Mesendoderm (in vitro differentiated cells): ENCODE measurements around the gene FGFBP3.

Source experiments
- DNase-seq: peaks from one replicate; pipeline ENCODE4 v3.0.0; 2013
- H2AK5ac ChIP-seq: 2 replicates; pipeline ENCODE4 v1.6.1; 2013; ENCODE audit warnings: low read length, inconsistent platforms
- H2BK120ac ChIP-seq: 2 replicates; pipeline ENCODE4 v1.6.1; 2013; ENCODE audit warnings: low read depth, mild to moderate bottlenecking, low read length, moderate library complexity, mixed read lengths
- H2BK15ac ChIP-seq: replicated peaks from 2 replicates; pipeline ENCODE4 v1.6.1; 2013; ENCODE audit warnings: low read depth, mild to moderate bottlenecking, moderate library complexity
- H2BK5ac ChIP-seq: 2 replicates; pipeline ENCODE4 v1.6.1; 2013; ENCODE audit warnings: low read length, inconsistent platforms
- H3K18ac ChIP-seq: 2 replicates; pipeline ENCODE4 v1.6.1; 2013; ENCODE audit warnings: mild to moderate bottlenecking, low read length, mixed read lengths
- H3K23ac ChIP-seq: one replicate; pipeline ENCODE4 v1.6.1; 2013; ENCODE audit warnings: low read length
- H3K27ac ChIP-seq: 2 replicates; pipeline ENCODE4 v1.5.1; 2013; ENCODE audit warnings: low read depth, mild to moderate bottlenecking, inconsistent platforms, low read length, moderate library complexity
- H3K27me3 ChIP-seq: 2 replicates; pipeline ENCODE4 v1.6.1; 2013; ENCODE audit warnings: low read length, control low read depth, mild to moderate bottlenecking, inconsistent platforms; ENCODE audit not compliant: insufficient read depth, poor library complexity
- H3K36me3 ChIP-seq: 2 replicates; pipeline ENCODE4 v1.6.1; 2013; ENCODE audit warnings: low read length, inconsistent platforms; ENCODE audit not compliant: control insufficient read depth, insufficient read depth
- H3K4ac ChIP-seq: one replicate; pipeline ENCODE4 v1.6.1; 2013; ENCODE audit warnings: low read depth, mild to moderate bottlenecking, low read length, moderate library complexity
- H3K4me1 ChIP-seq: 2 replicates; pipeline ENCODE4 v1.6.1; 2013; ENCODE audit warnings: low read depth, low read length, inconsistent platforms; ENCODE audit not compliant: control insufficient read depth
- H3K4me2 ChIP-seq: 2 replicates; pipeline ENCODE4 v1.6.1; 2013; ENCODE audit warnings: low read length
- H3K4me3 ChIP-seq: 2 replicates; pipeline ENCODE4 v1.5.1; 2013; ENCODE audit warnings: mild to moderate bottlenecking, low read length
- H3K56ac ChIP-seq: one replicate; pipeline ENCODE4 v1.6.1; 2013; ENCODE audit warnings: low read length
- H3K79me1 ChIP-seq: 2 replicates; pipeline ENCODE4 v1.6.1; 2013; ENCODE audit warnings: low read length, inconsistent platforms
- H3K79me2 ChIP-seq: 2 replicates; pipeline ENCODE4 v1.6.1; 2013; ENCODE audit warnings: mild to moderate bottlenecking, low read length; ENCODE audit not compliant: control insufficient read depth, insufficient read depth
- H3K9ac ChIP-seq: 2 replicates; pipeline ENCODE4 v1.6.1; 2013; ENCODE audit warnings: low read length, inconsistent platforms
- H4K5ac ChIP-seq: one replicate; pipeline ENCODE4 v1.6.1; 2013; ENCODE audit warnings: low read length
- H4K8ac ChIP-seq: one replicate; pipeline ENCODE4 v1.6.1; 2013; ENCODE audit warnings: low read depth, mild to moderate bottlenecking, control low read depth, low read length, moderate library complexity
- WGBS: extraction: QIAGEN DNeasy Blood & Tissue Kit; methylation state at CpG from one replicate; pipeline ENCODE4 v1.1.7; 2013; ENCODE audit warnings: low lambda C conversion rate, missing lambda C conversion rate; ENCODE audit not compliant: insufficient coverage; ENCODE audit errors: extremely low coverage; 5-methylcytosine and 5-hydroxymethylcytosine counted together

Gene FGFBP3

DNA sequence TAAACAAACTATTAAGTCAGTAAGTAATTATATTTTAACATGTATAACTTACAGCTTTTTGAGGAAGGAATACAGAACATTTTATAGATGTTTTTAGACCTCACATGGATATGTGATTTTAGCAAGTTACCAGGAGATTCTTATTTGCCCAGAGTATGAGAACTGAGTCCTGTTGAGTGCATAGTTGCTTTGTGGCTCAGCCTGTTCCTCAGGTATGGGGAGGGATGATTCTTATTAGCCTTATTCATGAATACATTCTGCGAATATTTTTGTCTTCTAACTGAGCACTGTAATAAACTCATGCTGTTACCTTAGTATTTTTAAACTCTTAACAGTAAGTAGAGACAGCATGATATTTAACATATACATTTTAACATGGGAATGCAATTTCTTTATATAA, 32.1 kb upstream of the FGFBP3 start:
- no peak for DNase-seq
- WGBS, result no CpG with 5 or more reads among the region's 1 CpG
- Histone ChIP-seq H3K36me3 (no peaks in the 10 kb centered on the region), H3K18ac (no peak overlapping the region), H3K23ac (no peak overlapping the region), H3K9ac (no peak overlapping the region), H3K27ac (no peak overlapping the region), H3K27me3 (no peaks in the 10 kb centered on the region), H4K8ac (no peak overlapping the region), H2BK120ac (no peak overlapping the region), H3K4ac (no peak overlapping the region), H3K4me2 (no peak overlapping the region), H3K79me1 (peaks cover 5% of the 10 kb centered on the region), H4K5ac (no peak overlapping the region), H3K4me1 (no peaks in the 10 kb centered on the region), H3K4me3 (no peak overlapping the region), H2BK5ac (no peak overlapping the region), H3K56ac (no peak overlapping the region), H2BK15ac (no peak overlapping the region), H3K79me2 (peaks cover 7% of the 10 kb centered on the region), H2AK5ac (no peak overlapping the region)

DNA sequence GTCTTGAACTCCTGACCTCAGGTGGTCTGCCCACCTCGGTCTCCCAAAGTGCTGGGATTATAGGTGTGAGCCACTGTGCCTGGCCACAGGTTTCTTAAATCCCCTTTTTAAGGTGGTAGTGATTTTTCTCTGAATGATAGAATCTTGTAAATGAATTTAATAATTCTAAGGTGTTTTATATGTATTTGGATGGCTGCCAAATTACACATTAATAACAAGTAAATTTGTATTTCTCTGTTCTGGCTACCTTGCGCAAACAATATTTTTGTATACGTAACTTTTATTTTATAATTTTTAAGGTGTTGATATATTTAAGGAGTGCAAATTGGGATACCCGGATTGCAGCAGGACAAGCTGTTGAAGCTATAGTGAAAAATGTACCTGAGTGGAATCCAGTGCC, 30.4 kb upstream of the FGFBP3 start:
- Histone ChIP-seq H2BK15ac (no peak overlapping the region), H3K23ac (no peak overlapping the region), H3K4me2 (no peak overlapping the region), H3K79me1 (peaks cover 11% of the 10 kb centered on the region), H4K5ac (no peak overlapping the region), H3K4me1 (no peaks in the 10 kb centered on the region), H4K8ac (no peak overlapping the region), H3K4ac (no peak overlapping the region), H2BK120ac (no peak overlapping the region), H3K36me3 (no peaks in the 10 kb centered on the region), H3K9ac (no peak overlapping the region), H2AK5ac (no peak overlapping the region), H3K27me3 (no peaks in the 10 kb centered on the region), H3K4me3 (no peak overlapping the region), H2BK5ac (no peak overlapping the region), H3K79me2 (peaks cover 10% of the 10 kb centered on the region), H3K27ac (no peak overlapping the region), H3K18ac (no peak overlapping the region), H3K56ac (no peak overlapping the region)
- WGBS, result 100% methylated on average over 1 of the region's 4 CpGs
- no peak for DNase-seq

DNA sequence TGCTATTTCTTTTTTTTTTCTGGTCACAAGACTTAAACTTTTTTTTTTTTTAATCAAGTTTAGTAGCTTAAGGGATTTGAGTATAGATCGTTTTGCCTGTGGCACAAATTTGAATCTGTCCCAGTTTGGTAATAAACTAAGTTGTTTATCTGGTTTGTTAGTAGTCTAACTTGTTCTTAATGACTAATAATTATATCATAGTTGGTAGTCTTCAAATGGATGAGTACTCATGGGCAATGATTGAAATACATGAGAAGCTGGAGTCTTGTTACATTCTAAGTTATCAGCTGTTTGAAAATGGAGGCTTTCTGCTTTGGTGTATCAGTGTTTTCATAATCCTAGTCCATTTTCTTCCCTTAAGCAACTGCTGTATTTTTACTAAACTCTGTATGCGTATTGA, 26.6 kb upstream of the FGFBP3 start:
- Histone ChIP-seq H3K9ac (no peak overlapping the region), H2BK5ac (no peak overlapping the region), H3K4me3 (no peak overlapping the region), H3K23ac (no peak overlapping the region), H3K4ac (no peak overlapping the region), H2BK120ac (no peak overlapping the region), H3K79me1 (peaks cover 24% of the 10 kb centered on the region), H3K27ac (no peak overlapping the region), H4K5ac (no peak overlapping the region), H3K27me3 (no peaks in the 10 kb centered on the region), H4K8ac (no peak overlapping the region), H3K4me2 (no peak overlapping the region), H3K36me3 (peaks cover 2% of the 10 kb centered on the region), H3K79me2 (peaks cover 29% of the 10 kb centered on the region), H2BK15ac (no peak overlapping the region), H2AK5ac (no peak overlapping the region), H3K4me1 (no peaks in the 10 kb centered on the region), H3K56ac (no peak overlapping the region), H3K18ac (no peak overlapping the region)
- no CpG with 5 or more reads among the region's 2 CpGs for WGBS
- no peak for DNase-seq

DNA sequence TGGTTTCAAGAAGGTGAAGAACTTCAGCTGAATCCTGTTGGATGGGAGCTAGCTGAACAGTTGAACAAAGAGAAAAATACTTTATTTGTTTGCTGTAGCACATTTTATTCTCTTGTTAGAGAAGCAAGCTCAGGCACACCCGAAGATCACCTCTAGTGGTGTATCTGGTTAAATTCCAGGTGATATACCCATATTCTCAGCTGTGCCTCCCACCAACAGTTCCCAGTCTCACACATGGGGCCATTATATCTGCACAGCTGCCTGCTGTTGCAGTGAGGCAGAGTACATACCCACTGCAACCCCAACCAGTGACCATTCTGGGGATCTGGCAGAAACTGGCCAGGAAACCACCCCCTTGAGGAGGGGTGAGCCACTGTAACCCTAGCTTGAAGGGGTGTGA, 23.5 kb upstream of the FGFBP3 start:
- H2BK120ac ChIP-seq, result no peak overlapping the region
- H3K23ac ChIP-seq, result peak overlapping the region; percentile 48
- H3K56ac ChIP-seq, result no peak overlapping the region
- WGBS, result no CpG with 5 or more reads among the region's 1 CpG
- H2BK15ac ChIP-seq, result no peak overlapping the region
- no peak overlapping the region for H4K5ac ChIP-seq
- H3K79me2 ChIP-seq, result peaks cover 37% of the 10 kb centered on the region
- H3K36me3 ChIP-seq, result peaks cover 2% of the 10 kb centered on the region
- H3K27ac ChIP-seq, result no peak overlapping the region
- H2AK5ac ChIP-seq, result no peak overlapping the region
- no peak overlapping the region for H3K9ac ChIP-seq
- H3K4me2 ChIP-seq, result no peak overlapping the region
- H3K4ac ChIP-seq, result no peak overlapping the region
- no peak overlapping the region for H3K4me3 ChIP-seq
- H2BK5ac ChIP-seq, result no peak overlapping the region
- H3K27me3 ChIP-seq, result no peaks in the 10 kb centered on the region
- DNase-seq, result no peak
- H4K8ac ChIP-seq, result no peak overlapping the region
- no peaks in the 10 kb centered on the region for H3K4me1 ChIP-seq
- no peak overlapping the region for H3K18ac ChIP-seq
- H3K79me1 ChIP-seq, result peaks cover 26% of the 10 kb centered on the region

DNA sequence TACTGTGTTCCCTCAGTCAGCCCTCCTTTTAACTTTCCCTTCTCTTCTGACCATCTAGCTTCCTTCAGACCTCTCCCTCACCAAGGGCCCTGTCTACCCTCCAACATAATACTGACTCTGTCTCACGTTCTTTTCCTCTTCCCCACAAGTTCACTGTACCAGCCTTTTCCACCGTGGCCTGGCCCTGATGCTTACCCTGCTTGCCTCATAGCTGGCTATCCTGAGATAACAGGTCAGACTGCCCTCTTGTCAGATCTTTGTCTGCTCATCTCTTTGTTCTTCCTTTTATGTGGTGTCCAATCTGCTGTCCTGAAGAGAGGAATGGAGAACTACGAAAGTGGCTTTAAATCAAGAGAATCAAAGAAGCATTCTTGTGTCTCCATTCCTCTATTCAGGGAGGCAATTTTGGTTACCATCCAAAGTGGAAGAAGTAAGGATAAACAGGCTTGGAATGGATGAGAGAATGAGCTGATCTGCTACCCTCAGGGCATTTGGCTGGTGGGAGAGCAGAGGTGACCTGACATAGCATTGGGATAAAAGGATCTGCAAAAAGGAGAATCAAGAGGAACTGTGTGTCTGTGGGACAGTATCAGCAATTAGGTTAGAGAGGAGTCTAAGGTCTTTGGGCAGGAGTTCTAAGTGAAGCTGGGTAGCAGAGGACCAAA, 22.4 kb upstream of the FGFBP3 start:
- Histone ChIP-seq H3K4ac (no peak overlapping the region), H3K27ac (no peak overlapping the region), H4K5ac (no peak overlapping the region), H3K4me2 (no peak overlapping the region), H3K4me3 (no peak overlapping the region), H3K36me3 (peaks cover 2% of the 10 kb centered on the region), H4K8ac (no peak overlapping the region), H3K56ac (no peak overlapping the region), H2BK120ac (no peak overlapping the region), H3K79me2 (peaks cover 42% of the 10 kb centered on the region), H3K79me1 (peaks cover 26% of the 10 kb centered on the region), H2AK5ac (no peak overlapping the region), H3K23ac (no peak overlapping the region), H3K27me3 (no peaks in the 10 kb centered on the region), H2BK5ac (no peak overlapping the region), H3K4me1 (no peaks in the 10 kb centered on the region), H2BK15ac (no peak overlapping the region), H3K18ac (no peak overlapping the region), H3K9ac (no peak overlapping the region)
- peak; percentile 42 for DNase-seq
- WGBS, result no CpG with 5 or more reads among the region's 3 CpGs

DNA sequence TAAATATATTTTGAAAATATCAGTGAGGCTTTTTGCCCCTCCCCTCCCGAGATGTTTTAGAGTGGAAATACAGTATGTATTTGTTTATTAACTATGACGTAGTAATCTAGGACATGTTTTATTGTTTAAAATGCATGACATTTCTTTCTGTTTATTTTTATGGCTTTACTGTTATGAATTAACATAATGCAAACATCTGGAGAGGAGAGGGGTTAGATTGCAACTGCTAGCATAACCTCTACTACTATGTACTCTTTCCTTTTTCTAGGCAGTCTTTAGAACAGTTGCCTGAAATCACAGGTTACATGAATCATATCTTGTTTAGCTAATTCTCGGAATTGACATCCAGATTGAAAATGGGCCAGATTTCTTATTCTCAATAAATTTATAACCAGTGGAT, 21.7 kb upstream of the FGFBP3 start:
- Histone ChIP-seq H3K23ac (no peak overlapping the region), H4K8ac (no peak overlapping the region), H2BK15ac (no peak overlapping the region), H3K4ac (no peak overlapping the region), H2BK120ac (no peak overlapping the region), H3K27ac (no peak overlapping the region), H3K56ac (no peak overlapping the region), H2AK5ac (no peak overlapping the region), H3K4me3 (no peak overlapping the region), H3K4me1 (no peaks in the 10 kb centered on the region), H3K79me1 (peaks cover 22% of the 10 kb centered on the region), H3K27me3 (no peaks in the 10 kb centered on the region), H3K18ac (no peak overlapping the region), H3K36me3 (peaks cover 2% of the 10 kb centered on the region), H3K4me2 (no peak overlapping the region), H3K79me2 (peaks cover 43% of the 10 kb centered on the region), H2BK5ac (no peak overlapping the region), H4K5ac (no peak overlapping the region), H3K9ac (no peak overlapping the region)
- DNase-seq, result no peak
- no CpG with 5 or more reads among the region's 3 CpGs for WGBS
